Osteoblast (primary cell): ENCODE measurements around the gene KRT86. TPM values are rescaled to one million over a fixed set of nuclear protein-coding genes. Genes with fewer than 3 reads are reported as not detected.
A peak's percentile ranks its signal among the peaks of the same experiment; 100 is the strongest.

Source experiments
- DNase-seq: peaks from one replicate; pipeline ENCODE4 v3.0.0; 2011; ENCODE audit warnings: low spot score, mixed read lengths; ENCODE audit not compliant: insufficient read length; ENCODE audit errors: missing footprints
- H2AFZ ChIP-seq: 2 replicates; pipeline ENCODE4 v1.6.0; 2011; ENCODE audit warnings: mild to moderate bottlenecking, low read length
- H3K27ac ChIP-seq: 2 replicates; pipeline ENCODE4 v1.5.1; 2011; ENCODE audit warnings: mild to moderate bottlenecking, low read depth, low read length, moderate library complexity
- H3K27me3 ChIP-seq: 2 replicates; pipeline ENCODE4 v1.6.0; 2012; ENCODE audit warnings: mild to moderate bottlenecking, control low read depth, inconsistent platforms, low read length, moderate library complexity; ENCODE audit not compliant: insufficient read depth
- H3K36me3 ChIP-seq: 2 replicates; pipeline ENCODE4 v1.5.1; 2011; ENCODE audit warnings: mild to moderate bottlenecking, low read length, control low read depth, moderate library complexity; ENCODE audit not compliant: insufficient read depth
- H3K4me1 ChIP-seq: 2 replicates; pipeline ENCODE4 v1.5.1; 2011; ENCODE audit warnings: mild to moderate bottlenecking, low read length, control low read depth, moderate library complexity; ENCODE audit not compliant: insufficient read depth
- H3K4me2 ChIP-seq: 2 replicates; pipeline ENCODE4 v1.6.0; 2011; ENCODE audit warnings: mild to moderate bottlenecking, low read length; ENCODE audit not compliant: insufficient read depth
- H3K4me3 ChIP-seq: fragments of 200-600 bp; sonication (generic); 3 replicates; pipeline ENCODE4 v1.5.1; 2012; ENCODE audit warnings: mild to moderate bottlenecking, low read length, inconsistent platforms; ENCODE audit not compliant: insufficient read depth
- H3K79me2 ChIP-seq: 2 replicates; pipeline ENCODE4 v1.6.0; 2012; ENCODE audit warnings: mild to moderate bottlenecking, low read length, control low read depth, inconsistent platforms; ENCODE audit not compliant: insufficient read depth
- H3K9me3 ChIP-seq: 2 replicates; pipeline ENCODE4 v1.5.1; 2011; ENCODE audit warnings: low read depth, low read length, control low read depth
- H4K20me1 ChIP-seq: 2 replicates; pipeline ENCODE4 v1.6.0; 2012; ENCODE audit warnings: mild to moderate bottlenecking, low read length, control low read depth; ENCODE audit not compliant: insufficient read depth
- total RNA-seq: library from RNA; depleted of rRNA; stranded (reverse); fragments of >200 nt; gene quantifications from 2 replicates; pipeline ENCODE4 v1.2.3, GENCODE V29; 2012
- TF ChIP-seq, protein P1 (sequence below): IDR thresholded peaks from 2 replicates; pipeline ENCODE4 v1.5.1; 2011; ENCODE audit warnings: mild to moderate bottlenecking, low read depth, low read length, moderate library complexity; ENCODE audit errors: extremely low read depth

Gene KRT86
- total RNA-seq, 1 donor: 0.36 TPM

DNA sequence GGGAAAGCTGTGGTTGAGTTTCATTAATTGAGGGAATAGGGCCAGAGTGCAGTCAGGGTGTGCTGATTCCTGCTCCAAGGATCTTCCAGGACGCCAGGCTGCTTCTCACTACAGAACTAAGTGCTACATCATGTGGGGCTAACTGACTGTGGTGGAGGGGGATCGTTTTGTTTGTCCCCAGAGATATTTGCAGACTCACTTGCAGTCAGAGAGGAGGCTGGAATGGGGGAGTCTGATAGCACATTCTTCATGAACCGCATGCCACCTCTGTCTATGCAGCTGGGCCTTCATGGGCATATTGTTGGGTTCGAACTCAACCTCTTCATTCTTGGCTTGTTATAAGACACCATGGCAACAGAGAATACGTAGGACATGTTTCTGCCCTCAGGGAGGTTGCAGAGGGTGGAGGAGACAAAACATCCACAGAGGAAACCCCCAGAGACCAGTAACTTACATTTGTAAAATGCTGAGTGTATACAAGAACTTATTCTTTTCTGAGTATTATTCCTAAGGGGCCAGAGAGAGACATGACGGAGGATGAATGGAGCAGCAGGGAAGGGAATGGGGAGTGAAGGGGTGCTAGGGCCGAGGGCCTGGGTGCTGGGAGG is 28.4 kb upstream of the KRT86 start:
- Histone ChIP-seq H3K9me3 (no peaks in the 10 kb centered on the region), H2AFZ (no peak overlapping the region), H3K27me3 (no peaks in the 10 kb centered on the region), H3K36me3 (no peaks in the 10 kb centered on the region), H4K20me1 (no peaks in the 10 kb centered on the region), H3K4me1 (peaks cover 44% of the 10 kb centered on the region), H3K79me2 (no peaks in the 10 kb centered on the region), H3K27ac (no peak overlapping the region), H3K4me2 (no peak overlapping the region), H3K4me3 (no peak overlapping the region)
- DNase-seq: peak; percentile 73
- TF ChIP-seq, protein P1, sequence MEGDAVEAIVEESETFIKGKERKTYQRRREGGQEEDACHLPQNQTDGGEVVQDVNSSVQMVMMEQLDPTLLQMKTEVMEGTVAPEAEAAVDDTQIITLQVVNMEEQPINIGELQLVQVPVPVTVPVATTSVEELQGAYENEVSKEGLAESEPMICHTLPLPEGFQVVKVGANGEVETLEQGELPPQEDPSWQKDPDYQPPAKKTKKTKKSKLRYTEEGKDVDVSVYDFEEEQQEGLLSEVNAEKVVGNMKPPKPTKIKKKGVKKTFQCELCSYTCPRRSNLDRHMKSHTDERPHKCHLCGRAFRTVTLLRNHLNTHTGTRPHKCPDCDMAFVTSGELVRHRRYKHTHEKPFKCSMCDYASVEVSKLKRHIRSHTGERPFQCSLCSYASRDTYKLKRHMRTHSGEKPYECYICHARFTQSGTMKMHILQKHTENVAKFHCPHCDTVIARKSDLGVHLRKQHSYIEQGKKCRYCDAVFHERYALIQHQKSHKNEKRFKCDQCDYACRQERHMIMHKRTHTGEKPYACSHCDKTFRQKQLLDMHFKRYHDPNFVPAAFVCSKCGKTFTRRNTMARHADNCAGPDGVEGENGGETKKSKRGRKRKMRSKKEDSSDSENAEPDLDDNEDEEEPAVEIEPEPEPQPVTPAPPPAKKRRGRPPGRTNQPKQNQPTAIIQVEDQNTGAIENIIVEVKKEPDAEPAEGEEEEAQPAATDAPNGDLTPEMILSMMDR: no peak

DNA sequence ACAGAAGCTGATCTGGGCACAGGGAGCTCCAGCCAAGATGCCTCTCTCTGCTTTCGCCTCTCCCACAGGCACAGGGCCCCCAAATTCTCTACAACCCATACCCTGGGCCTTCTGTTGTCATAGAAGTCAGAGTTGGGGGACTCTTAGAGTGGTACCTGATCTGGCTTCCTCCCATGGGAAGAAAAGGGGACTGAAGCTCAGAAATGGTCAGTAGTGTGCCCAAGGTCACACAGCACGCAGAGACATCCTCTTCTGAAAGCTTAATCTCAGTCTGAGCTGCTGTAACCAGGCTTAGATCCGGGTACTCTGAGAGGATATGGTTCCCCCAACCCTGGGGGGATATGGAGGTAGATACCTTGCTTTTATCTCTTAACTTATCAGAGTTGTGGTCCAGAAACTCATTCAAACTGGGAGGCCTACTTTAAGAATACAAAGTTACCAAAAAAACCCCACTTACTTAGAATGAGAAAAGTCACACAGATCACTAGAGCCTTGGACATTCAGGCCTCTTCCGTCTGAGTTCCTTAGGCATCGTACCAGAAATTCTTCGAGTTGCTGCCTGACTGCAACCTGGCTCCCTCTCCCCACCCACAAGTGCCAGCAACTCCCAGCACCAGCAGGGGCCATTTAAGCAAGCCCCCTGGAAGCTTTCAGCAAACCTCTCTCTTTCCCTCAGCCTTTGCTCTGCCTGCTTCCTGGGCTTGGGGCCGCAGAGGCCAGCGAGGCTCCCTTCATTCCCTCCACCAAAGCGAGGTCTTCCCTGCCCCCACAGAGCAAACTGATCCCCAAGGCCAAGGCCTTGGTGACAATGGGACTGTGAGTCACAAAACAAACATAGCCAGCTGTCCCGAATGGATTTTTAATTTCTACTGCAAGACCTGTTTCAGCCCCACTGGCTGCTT is 27.5 kb upstream of the KRT86 start:
- Histone ChIP-seq H3K27ac (peak overlapping the region; percentile 15), H2AFZ (no peak overlapping the region), H3K9me3 (no peaks in the 10 kb centered on the region), H4K20me1 (no peaks in the 10 kb centered on the region), H3K4me3 (no peak overlapping the region), H3K27me3 (no peaks in the 10 kb centered on the region), H3K36me3 (no peaks in the 10 kb centered on the region), H3K4me1 (peaks cover 44% of the 10 kb centered on the region), H3K79me2 (no peaks in the 10 kb centered on the region), H3K4me2 (no peak overlapping the region)
- peak; percentile 88 for DNase-seq
- TF ChIP-seq, protein P1: no peak

DNA sequence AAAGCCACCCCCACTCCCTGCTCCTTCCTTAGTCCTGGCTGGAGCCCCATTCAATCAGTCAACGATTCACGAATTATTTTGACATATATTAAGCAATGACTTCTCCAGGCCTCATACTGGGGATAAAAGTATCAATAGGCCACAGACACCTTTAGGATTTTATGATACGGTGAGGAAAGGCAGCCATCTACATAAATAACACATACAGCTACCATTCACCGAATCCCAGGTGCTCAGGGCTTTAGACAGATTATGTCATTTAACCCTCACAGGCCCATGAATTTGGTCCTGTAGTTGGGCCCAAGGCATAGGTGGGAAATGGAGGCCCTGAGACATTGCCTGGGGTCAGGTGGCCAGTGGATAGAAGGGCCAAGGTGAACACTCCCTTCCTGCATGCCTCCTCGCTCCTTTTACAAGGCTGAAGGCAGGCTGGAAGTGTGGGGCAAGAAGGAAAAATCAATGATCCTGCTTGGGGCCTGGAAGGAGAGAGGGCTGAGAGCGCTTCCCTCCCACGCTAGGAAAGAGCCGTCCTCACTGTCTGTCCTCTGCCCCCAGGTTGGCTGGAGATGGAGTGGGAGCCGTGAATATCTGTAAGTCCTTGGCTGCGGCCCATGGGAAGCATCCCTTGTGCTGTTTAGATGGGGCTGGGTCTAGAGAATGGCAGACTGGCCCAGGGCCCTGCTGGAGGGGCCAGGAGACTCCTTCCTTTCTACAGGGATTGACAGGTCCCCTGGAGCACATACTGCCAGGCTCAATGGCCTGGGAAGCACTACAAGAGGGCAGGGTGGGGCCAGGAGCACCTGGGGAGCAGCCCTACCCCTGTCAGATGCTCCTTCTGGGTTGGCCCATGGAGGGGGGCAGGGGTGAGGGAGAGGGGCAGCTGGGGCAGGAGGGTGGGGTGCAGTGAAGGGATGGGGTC is 26.6 kb upstream of the KRT86 start:
- Histone ChIP-seq H3K27ac (no peak overlapping the region), H4K20me1 (no peaks in the 10 kb centered on the region), H3K36me3 (no peaks in the 10 kb centered on the region), H2AFZ (no peak overlapping the region), H3K79me2 (no peaks in the 10 kb centered on the region), H3K27me3 (no peaks in the 10 kb centered on the region), H3K4me2 (no peak overlapping the region), H3K9me3 (no peaks in the 10 kb centered on the region), H3K4me3 (no peak overlapping the region), H3K4me1 (peaks cover 44% of the 10 kb centered on the region)
- DNase-seq: peak; percentile 65
- TF ChIP-seq, protein P1: no peak
